HCT116 (cell line): ENCODE results near the gene NSRP1.

Experiments used
- EZH2 ChIP-seq: fragments of 200-600 bp; sonication (generic); IDR thresholded peaks from 2 replicates; pipeline ENCODE4 v1.6.1; 2017; ENCODE audit warnings: antibody characterized with exemption, mixed run types
- EZH2phosphoT487 ChIP-seq: fragments of 200-600 bp; IDR thresholded peaks from 2 replicates; pipeline ENCODE4 v1.6.1; 2018; ENCODE audit warnings: antibody characterized with exemption, borderline replicate concordance
- JUND ChIP-seq: IDR thresholded peaks from 2 replicates; pipeline ENCODE4 v1.6.1; 2012
- RAD21 ChIP-seq: IDR thresholded peaks from 2 replicates; pipeline ENCODE4 v1.6.1; 2012; ENCODE audit warnings: low read depth, mild to moderate bottlenecking
- ZNF274 ChIP-seq: fragments of 200-500 bp; sonication (Bioruptor generic); IDR thresholded peaks from 2 replicates; pipeline ENCODE4 v1.6.1; 2014; ENCODE audit warnings: mild to moderate bottlenecking, low read depth, low read length, inconsistent platforms
- TF ChIP-seq, protein P1 (sequence below), 3 experiments: fragments of 200-600 bp in 1 of 3; sonication (generic) in 1 of 3; IDR thresholded peaks in 2 of 3; conservative IDR thresholded peaks in 1 of 3; 2 replicates each; pipeline ENCODE4 v1.5.1; 2012 to 2017; ENCODE audit warnings: low read depth in 2 of 3, low read length in 2 of 3, antibody characterized with exemption in 1 of 3, borderline replicate concordance in 1 of 3, control low read depth in 1 of 3, mild to moderate bottlenecking in 1 of 3, mixed read lengths in 1 of 3, mixed run types in 1 of 3, moderate library complexity in 1 of 3; ENCODE audit not compliant: insufficient read depth in 1 of 3

DNA sequence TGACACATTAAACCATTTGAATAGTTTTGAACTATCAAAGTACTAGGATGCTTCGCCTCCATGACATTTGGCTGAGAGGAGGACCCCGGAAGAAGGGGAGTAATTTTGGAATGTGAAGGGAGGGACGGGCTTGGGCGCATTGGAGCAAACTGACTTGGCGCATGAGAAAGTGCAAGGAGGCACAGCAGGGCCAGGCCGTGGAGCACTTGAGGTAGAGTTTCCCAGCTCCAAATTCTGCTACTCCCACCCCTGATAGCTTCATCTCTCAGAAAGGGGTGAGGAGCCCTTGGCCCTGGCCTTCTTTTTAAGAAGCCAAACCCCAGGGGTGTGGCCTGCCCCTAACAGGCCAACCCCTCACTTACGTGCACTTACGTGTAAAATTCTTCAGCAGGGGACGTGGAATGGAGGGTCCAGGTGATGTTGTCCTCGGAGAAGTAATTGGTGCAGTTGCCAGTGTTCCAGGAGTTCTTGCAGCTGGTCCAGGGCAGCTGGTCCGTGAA lies 101.2 kb downstream of the NSRP1 start:
- no peak for TF ChIP-seq JUND
- TF ChIP-seq, protein P1, sequence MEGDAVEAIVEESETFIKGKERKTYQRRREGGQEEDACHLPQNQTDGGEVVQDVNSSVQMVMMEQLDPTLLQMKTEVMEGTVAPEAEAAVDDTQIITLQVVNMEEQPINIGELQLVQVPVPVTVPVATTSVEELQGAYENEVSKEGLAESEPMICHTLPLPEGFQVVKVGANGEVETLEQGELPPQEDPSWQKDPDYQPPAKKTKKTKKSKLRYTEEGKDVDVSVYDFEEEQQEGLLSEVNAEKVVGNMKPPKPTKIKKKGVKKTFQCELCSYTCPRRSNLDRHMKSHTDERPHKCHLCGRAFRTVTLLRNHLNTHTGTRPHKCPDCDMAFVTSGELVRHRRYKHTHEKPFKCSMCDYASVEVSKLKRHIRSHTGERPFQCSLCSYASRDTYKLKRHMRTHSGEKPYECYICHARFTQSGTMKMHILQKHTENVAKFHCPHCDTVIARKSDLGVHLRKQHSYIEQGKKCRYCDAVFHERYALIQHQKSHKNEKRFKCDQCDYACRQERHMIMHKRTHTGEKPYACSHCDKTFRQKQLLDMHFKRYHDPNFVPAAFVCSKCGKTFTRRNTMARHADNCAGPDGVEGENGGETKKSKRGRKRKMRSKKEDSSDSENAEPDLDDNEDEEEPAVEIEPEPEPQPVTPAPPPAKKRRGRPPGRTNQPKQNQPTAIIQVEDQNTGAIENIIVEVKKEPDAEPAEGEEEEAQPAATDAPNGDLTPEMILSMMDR (IDR thresholded peaks at IDR 0.05 in 2 of 3, conservative IDR thresholded peaks at IDR 0.05 in 1 of 3; ENCODE audit: borderline replicate concordance in 1 of 3, insufficient read depth in 1 of 3, low read depth in 2 of 3, low read length in 2 of 3), result no peak
- no peak for TF ChIP-seq EZH2phosphoT487
- no peak for TF ChIP-seq ZNF274
- TF ChIP-seq EZH2, result no peak
- no peak for TF ChIP-seq RAD21
